ENCODE data around the gene APPL2. TPM values are rescaled to one million over a fixed set of nuclear protein-coding genes. Genes with fewer than 3 reads are reported as not detected.

APPL2 gene, protein sequence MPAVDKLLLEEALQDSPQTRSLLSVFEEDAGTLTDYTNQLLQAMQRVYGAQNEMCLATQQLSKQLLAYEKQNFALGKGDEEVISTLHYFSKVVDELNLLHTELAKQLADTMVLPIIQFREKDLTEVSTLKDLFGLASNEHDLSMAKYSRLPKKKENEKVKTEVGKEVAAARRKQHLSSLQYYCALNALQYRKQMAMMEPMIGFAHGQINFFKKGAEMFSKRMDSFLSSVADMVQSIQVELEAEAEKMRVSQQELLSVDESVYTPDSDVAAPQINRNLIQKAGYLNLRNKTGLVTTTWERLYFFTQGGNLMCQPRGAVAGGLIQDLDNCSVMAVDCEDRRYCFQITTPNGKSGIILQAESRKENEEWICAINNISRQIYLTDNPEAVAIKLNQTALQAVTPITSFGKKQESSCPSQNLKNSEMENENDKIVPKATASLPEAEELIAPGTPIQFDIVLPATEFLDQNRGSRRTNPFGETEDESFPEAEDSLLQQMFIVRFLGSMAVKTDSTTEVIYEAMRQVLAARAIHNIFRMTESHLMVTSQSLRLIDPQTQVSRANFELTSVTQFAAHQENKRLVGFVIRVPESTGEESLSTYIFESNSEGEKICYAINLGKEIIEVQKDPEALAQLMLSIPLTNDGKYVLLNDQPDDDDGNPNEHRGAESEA
- total RNA-seq (2014; rRNA removed; shearing (Covaris generic)): 41.6 and 46.4 TPM in 2 replicates

DNA sequence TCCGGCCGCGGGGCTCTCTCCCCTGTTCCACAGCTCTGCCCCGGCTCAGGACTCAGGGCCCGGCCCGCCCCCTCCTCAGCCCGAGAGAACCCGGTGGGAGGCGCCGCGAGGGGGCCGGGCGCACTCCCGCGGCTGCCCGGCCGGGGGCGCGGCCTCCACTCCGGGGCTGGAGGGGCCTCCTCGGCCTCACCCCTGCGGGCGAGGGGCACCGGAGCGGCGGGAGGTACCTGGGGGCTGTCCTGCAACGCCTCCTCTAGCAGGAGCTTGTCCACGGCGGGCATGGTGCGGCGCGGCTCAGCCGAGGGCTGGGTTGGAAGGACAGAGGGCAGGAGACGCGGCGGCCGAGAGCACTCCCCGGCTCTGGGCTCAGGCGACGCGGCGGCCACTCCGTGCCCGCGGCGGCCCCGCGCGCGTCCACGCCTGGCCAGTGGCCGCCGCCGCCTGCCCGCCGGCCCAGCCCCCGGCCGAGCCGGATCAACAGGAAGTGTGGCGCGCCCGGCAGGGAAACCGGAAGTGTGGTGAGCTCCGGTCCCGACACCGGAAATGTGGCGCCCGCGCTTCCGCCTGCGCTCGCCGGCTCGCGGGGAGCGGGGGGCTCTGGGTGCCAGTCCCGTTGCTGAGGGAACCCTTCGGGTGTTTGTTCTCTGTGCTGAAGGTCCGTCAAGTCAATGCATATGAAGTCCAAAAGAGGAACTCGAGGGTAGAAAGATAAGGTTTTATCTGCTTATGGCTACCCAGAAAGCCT lies at the start of gene APPL2:
APPL2 (minus strand) TSS at position 443 of the 745 bp plus-strand sequence; CDS start at position 281, 162 bp downstream.
- DNase-seq (ENCODE audit: low spot score): peak; percentile 81

DNA sequence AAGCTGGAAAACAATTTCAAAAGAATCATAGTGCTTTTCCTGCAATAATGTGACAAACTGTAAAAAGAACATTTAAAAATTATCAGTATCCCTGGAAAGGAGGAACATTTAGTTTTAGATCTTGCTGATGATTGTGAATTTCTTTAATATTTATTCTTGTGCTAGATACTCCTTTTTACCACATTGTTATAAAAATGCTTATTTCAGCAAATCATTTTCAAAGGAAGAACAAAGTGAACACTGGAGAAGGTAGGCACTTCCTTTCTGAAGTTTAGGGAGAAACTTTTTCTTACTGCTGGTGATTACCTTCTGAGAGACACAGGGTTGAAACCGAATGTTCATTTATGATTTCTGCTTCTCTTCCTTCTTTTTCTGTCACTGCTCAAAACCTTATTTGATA lies 49.4 kb upstream of the APPL2 start:
- no peak for DNase-seq (ENCODE audit: low spot score)

- no peak for DNase-seq (ENCODE audit: low spot score)
Observed at GRCh38 chr12:105281694-105282049, 45.7 kb upstream of the APPL2 start.

GRCh38 chr12:105280966-105281693 lies 45.2 kb upstream of the APPL2 start:
- DNase-seq (ENCODE audit: low spot score): no peak

- no peak for DNase-seq (ENCODE audit: low spot score)
Observed at GRCh38 chr12:105279460-105280056, 43.6 kb upstream of the APPL2 start.

GRCh38 chr12:105278043-105278697 lies 42.2 kb upstream of the APPL2 start:
- no peak for DNase-seq (ENCODE audit: low spot score)

DNA sequence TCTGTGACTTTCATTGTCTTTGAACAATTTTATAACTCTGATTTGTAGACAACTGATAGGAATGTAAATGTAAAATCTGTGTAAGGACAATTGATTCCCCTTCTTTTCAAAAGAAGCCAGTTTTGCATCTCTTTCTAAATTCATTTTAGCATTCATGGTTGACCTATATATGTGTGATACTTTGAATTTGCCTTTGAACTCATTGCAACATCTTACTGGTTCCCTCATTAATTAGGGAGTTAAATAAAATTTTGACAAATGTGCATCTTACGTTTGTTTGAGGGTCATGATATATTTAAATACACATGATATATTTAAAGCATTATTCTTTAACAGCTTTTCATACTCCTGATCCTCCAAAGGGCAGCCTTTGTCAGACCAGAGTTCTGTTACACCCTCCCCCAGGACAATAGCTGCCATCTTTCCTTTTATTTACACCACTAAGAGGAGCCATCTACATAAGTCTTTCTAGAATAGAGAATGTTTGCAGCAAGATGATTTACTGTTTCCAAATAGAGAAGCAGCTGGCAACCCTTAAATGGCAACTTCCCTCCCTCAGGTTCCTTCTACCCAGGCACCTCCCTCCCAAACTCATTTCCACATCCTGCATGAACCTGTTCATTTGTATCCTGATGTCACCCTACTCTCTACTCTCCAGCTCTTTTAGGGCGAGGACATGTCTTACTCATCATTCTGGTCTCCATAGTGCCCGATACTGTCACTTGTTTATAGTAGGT lies 40.2 kb upstream of the APPL2 start:
- DNase-seq (ENCODE audit: low spot score): no peak

GRCh38 chr12:105274571-105274970 lies 38.6 kb upstream of the APPL2 start:
- DNase-seq (ENCODE audit: low spot score): no peak

DNA sequence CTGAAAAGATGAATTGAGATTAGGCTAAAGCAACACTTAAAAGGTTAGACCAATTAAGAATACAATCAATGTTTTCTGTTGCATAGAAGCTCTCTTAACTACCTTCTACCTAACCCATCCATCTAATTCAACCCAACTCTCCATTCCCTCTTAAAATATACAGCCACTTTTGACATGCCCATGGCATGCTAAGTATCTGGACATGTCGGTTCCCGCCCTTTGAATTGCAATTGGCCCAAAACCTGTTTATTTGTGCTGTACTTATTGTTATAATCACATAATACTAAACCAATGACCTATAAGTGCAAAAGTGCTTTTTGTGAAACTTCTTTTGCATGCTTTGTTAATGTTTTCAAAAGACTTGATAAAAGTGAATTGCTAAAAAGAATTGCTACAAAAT lies 37.6 kb upstream of the APPL2 start:
- DNase-seq (ENCODE audit: low spot score): no peak

DNA sequence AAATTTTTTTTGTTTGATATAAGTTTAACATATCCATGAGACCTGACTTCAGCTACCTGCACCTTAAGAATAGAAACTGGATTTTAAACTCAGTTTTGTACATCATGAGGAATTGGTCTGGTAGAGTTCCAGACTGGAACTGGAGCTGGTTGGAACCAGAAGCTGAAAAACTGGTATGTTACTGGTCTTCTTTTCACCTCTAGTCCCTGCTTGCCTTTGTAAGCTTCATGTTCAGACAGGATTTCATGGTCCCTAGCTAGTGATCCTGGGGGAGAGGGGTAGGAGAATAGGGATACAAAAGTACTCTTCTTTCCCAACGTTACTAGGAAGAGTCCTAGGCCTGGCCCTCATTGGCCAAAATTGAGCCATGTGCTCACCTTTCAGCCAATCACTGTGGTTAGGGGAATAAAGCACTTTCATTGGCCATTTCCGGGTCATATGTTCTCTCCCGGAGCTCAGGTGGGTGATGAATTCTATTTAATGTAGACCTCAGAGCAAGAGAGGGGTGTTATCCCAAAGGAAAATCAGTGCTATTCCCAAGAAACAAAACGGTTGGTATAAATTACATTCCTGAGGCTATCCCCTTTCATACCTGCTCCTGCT lies 36.9 kb upstream of the APPL2 start:
- DNase-seq (ENCODE audit: low spot score): no peak

DNA sequence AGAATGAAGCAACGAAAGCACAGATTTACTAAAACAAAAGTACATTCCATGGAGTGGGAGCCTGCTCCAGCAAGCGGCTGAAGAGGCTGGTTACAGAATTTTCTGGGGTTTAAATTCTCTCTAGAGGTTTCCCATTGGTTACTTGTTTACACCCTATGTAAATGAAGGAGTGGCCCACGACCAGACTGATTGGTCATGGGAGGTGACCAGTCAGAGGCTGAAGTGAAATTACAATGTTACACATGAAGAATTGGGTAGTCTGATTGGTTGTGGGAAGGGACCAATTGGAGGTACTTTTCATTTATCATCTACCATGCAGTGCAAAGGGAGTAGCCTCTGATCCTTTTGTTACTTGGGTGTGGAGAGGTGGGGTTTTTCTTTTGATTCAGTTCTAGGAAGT lies 36.2 kb upstream of the APPL2 start:
- DNase-seq (ENCODE audit: low spot score): no peak

GRCh38 chr12:105271364-105271763 lies 35.4 kb upstream of the APPL2 start:
- no peak for DNase-seq (ENCODE audit: low spot score)

- no peak for DNase-seq (ENCODE audit: low spot score)
Observed at GRCh38 chr12:105270671-105271255, 34.8 kb upstream of the APPL2 start.

- no peak for DNase-seq (ENCODE audit: low spot score)
Observed at GRCh38 chr12:105267711-105268110, 31.7 kb upstream of the APPL2 start.

- no peak for DNase-seq (ENCODE audit: low spot score)
Observed at GRCh38 chr12:105264771-105265170, 28.8 kb upstream of the APPL2 start.

- no peak for DNase-seq (ENCODE audit: low spot score)
Observed at GRCh38 chr12:105262461-105263184, 26.6 kb upstream of the APPL2 start.

DNA sequence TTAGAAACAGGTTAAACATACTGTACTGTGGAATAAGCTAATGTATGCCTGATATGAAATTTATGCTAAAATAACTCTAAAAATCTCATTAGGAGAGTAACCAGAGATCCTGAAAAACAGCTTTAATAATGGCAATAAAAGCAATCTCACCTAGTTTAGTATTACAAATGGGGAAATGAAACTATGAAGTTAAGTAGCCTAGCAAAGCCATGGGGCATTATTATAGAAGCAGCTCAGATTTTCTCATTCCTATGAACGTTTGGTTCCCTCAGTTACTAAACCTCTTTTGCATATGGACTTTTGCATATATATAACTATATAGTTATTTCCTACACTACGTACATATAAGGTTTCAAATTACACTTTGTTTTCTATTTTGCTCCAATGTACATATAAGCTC lies 25.0 kb upstream of the APPL2 start:
- no peak for DNase-seq (ENCODE audit: low spot score)

GRCh38 chr12:105259226-105259625 lies 23.3 kb upstream of the APPL2 start:
- DNase-seq (ENCODE audit: low spot score): no peak

- DNase-seq (ENCODE audit: low spot score): peak; percentile 96
Observed at GRCh38 chr12:105257321-105257728, 21.4 kb upstream of the APPL2 start.

All from A172 (cell line).